Stimulated activated effector memory CD8-positive, alpha-beta T cell treated with anti-CD3 and anti-CD28 coated beads, Interleukin-12 subunit alpha, Interleukin-12 subunit beta, amount 100 ng/mL, for 72 hours (primary cell): Measurements from ENCODE around the gene SPINK8.
"Not testable (repeated sequence)": the region's sequence is repeated elsewhere in the genome, so short reads cannot be mapped to it uniquely, and the experiment has no call there.

Experiments
- ATAC-seq: fragments of 150-1000 bp; cut with Tn5 transposase; 2 replicates; pipeline ENCODE4 v1.10.0; 2021
- DNase-seq, 2 donors: peaks; one replicate each; pipeline ENCODE4 v3.0.0; 2021 to 2022; ENCODE audit warnings: low spot score in 2 of 2
- H3K27ac Mint-ChIP-seq: one replicate; pipeline ENCODE4 v1.8.0; 2022; ENCODE audit warnings: mild to moderate bottlenecking, mixed read lengths
- H3K36me3 Mint-ChIP-seq: one replicate; pipeline ENCODE4 v1.8.0; 2022; ENCODE audit warnings: mild to moderate bottlenecking, mixed read lengths
- H3K4me1 Mint-ChIP-seq: one replicate; pipeline ENCODE4 v1.8.0; 2022; ENCODE audit warnings: mixed read lengths
- H3K4me3 Mint-ChIP-seq: one replicate; pipeline ENCODE4 v1.8.0; 2022; ENCODE audit warnings: mild to moderate bottlenecking, mixed read lengths
- H3K9me3 Mint-ChIP-seq: one replicate; pipeline ENCODE4 v1.8.0; 2022; ENCODE audit warnings: mixed read lengths

Gene SPINK8

GRCh38 chr3:48333346-48334245 lies at the start of gene SPINK8:
Gene SPINK8 (minus strand): TSS chr3:48333661. CDS start chr3:48328341, 5,320 bp downstream.
- ATAC-seq, H3K4me3 Mint-ChIP-seq, H3K4me1 Mint-ChIP-seq, H3K9me3 Mint-ChIP-seq, H3K27ac Mint-ChIP-seq, H3K36me3 Mint-ChIP-seq: not testable (repeated sequence)
- peak in 1 of 2 donors; percentile 17 for DNase-seq

DNA sequence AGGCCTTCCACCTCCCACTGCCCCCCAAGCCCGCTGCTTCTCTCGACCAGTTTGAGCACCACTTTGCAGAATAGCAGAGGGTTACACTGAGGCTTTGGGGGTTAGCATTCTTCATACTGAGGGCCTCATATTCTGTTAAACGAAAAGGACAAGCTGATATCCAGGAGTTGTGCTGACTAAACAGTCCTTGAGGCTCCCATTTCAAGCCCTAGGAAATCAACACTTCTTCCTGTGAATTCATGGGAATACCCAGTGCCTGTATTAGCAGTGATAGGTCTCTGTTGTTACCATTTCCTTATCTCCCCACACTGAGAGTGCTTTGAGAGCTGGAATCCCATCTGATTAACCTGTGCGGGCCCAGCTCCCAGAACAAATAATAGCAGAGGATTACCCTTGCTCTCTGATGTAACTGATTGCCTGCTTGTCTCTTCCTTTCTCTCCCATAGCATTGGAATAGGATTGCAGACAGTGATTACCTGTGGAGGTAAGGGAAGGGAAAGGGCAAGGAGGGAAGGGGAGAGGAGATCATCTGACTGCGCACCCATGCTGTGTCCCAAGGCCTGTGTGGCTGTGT lies 39.5 kb upstream of the SPINK8 start:
- DNase-seq: peak in 1 of 2 donors; percentile 37
- Mint-ChIP-seq H3K36me3 (no peaks in the 10 kb centered on the region), H3K27ac (no peak overlapping the region), H3K4me1 (no peaks in the 10 kb centered on the region), H3K9me3 (no peaks in the 10 kb centered on the region), H3K4me3 (no peak overlapping the region)
- ATAC-seq: no peak

GRCh38 chr3:48372377-48372770 lies 38.9 kb upstream of the SPINK8 start:
- Mint-ChIP-seq H3K4me3 (no peak overlapping the region), H3K9me3 (no peaks in the 10 kb centered on the region), H3K27ac (no peak overlapping the region), H3K36me3 (no peaks in the 10 kb centered on the region), H3K4me1 (no peaks in the 10 kb centered on the region)
- DNase-seq: no peak
- ATAC-seq: no peak

DNA sequence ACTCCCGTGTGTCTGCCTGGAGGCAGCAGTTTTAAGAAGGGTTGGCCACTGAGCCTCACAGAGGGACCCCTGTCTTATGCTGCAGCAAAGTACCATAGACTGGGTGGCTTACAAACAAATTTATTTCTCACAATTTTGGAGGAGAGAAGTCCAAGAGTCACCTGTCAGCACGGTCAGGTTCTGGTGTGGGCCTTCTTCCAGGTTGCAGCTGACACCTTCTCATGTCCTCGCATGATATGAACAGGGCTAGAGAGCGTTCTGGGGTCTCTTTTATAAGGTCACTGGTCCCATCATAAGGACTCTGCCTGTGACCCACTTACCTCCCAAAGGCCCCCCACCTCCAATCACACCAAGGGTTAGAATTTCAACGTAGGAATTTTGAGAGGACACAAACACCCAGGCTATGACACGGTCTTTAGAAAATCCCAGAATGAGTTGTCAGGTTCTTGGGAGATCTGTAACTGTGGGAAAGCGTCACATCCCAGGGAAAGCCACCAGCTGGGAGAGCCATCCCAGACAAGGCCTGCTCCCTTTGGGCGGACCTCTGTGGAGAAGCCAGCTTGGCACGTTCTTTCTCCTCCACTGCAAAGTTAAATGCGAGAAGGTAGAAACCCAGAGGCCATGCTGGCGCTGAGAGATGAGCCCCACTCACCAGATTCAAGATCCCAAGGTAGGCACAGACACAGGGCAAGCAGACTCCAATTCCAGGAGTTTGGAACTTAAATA lies 38.4 kb upstream of the SPINK8 start, which contains the start of gene FBXW12:
TSS of gene FBXW12 (plus strand) at position 569 of the 726 bp plus-strand sequence. CDS start 549 bp downstream, outside the sequence.
- Mint-ChIP-seq H3K9me3 (no peaks in the 10 kb centered on the region), H3K36me3 (no peaks in the 10 kb centered on the region), H3K4me3 (no peak within 1 kb of the TSS), H3K27ac (no peak within 1 kb of the TSS), H3K4me1 (no peaks in the 10 kb centered on the region)
- DNase-seq: peak in 1 of 2 donors; percentile 26
- no peak for ATAC-seq

DNA sequence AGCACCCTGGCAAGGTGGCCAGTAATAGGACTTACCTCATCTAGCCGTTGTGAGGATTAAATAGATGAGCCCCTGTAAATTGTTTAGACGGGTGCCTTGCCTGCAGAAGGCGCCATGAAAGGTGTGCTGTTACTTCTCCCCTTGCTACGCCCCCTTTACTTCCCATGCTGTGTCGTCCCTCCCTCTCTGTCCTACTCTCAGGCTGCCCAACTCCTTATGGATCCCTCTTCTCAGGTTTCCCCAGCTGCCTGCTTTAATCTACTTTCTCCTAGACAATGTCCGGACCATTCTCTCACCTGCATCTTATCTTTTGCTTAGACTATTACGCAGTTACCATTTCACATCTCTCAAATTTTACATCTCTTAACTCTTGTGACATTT lies 36.9 kb upstream of the SPINK8 start:
- Mint-ChIP-seq H3K4me3 (no peak overlapping the region), H3K36me3 (no peaks in the 10 kb centered on the region), H3K27ac (no peak overlapping the region), H3K4me1 (no peaks in the 10 kb centered on the region), H3K9me3 (no peaks in the 10 kb centered on the region)
- ATAC-seq (no peak), DNase-seq (no peak)

DNA sequence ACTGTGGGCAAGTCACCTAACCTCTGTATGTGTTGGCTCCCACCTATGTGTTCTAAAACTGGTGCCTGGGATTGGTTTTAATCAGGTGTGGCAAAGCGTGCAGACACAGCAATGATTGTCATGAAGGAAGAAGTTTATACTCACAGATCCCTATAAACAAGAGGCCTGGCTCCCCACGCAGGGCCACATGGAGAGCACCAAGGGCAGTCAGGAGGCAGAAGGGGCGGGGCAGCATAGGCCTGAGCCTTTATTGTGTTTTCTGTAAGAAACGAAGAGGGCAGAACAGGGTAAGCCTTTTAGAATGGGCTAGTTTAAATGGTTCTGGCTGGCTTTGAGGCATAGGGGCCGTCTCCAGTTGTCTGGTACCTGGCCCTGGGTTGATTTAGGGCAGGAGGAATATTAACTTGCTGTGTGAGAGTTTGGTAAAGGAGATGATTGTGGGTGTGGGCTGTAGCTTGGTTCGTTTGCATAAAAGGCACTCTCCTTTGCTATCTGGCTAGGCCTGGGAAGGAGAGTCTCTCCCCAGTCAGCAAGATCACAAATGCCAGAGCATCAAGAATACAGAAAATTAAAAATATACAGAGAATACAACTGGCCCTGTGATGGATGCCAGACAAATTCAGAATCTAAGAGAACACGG lies 36.4 kb upstream of the SPINK8 start:
- Mint-ChIP-seq H3K9me3 (no peaks in the 10 kb centered on the region), H3K4me3 (no peak overlapping the region), H3K27ac (no peak overlapping the region)

DNA sequence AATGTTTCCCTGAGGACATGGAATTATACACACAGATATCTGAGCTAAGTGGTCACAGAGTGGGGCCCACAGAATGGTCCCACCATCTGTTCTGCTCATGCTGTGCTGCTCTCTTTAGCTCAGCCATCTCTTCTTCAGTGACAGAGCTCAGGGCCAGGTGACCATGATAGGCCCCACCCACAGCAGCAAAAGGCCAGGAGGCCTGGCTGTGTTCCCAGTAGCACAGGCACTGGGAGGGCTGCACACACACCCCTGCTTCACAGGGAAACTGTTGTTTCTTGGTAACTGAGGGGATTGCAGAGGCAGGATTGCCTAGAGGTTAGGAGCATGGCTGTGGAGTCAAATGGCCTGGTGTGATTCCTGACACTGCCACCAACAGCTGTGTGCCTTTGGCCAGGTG lies 33.7 kb upstream of the SPINK8 start:
- Mint-ChIP-seq H3K27ac (no peak overlapping the region), H3K9me3 (no peaks in the 10 kb centered on the region)

More for the DNA sequence above, 36.4 kb upstream of the SPINK8 start:
- ATAC-seq (no peak), DNase-seq (peak in 1 of 2 donors; percentile 40)
- Mint-ChIP-seq H3K4me1 (no peaks in the 10 kb centered on the region), H3K36me3 (no peaks in the 10 kb centered on the region)

DNA sequence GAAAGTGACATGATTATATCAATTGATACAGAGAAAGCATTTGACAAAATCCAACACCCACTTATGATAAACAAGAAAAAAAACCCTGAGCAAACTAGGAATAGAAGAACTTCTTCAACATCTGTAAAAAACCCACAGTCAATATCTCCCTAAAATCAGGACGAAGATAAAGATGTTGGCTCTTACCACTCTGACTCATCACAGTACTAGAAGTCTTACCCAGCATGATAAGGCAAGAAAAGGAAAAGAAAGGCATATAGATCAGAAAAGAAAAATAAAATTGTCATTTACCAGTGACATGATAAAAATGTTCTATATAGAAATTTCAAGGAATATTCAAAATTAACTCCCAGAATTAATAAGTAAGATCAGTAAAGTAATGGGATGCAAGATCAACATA lies 31.4 kb upstream of the SPINK8 start:
- H3K36me3 Mint-ChIP-seq: no peaks in the 10 kb centered on the region
- H3K4me3 Mint-ChIP-seq: no peak overlapping the region
- peaks cover 12% of the 10 kb centered on the region for H3K9me3 Mint-ChIP-seq
- DNase-seq (no peak), ATAC-seq (no peak)
- no peaks in the 10 kb centered on the region for H3K4me1 Mint-ChIP-seq
- H3K27ac Mint-ChIP-seq: no peak overlapping the region

More for the DNA sequence above, 33.7 kb upstream of the SPINK8 start:
- ATAC-seq: no peak
- Mint-ChIP-seq H3K36me3 (no peaks in the 10 kb centered on the region), H3K4me3 (no peak overlapping the region), H3K4me1 (no peaks in the 10 kb centered on the region)
- no peak for DNase-seq

DNA sequence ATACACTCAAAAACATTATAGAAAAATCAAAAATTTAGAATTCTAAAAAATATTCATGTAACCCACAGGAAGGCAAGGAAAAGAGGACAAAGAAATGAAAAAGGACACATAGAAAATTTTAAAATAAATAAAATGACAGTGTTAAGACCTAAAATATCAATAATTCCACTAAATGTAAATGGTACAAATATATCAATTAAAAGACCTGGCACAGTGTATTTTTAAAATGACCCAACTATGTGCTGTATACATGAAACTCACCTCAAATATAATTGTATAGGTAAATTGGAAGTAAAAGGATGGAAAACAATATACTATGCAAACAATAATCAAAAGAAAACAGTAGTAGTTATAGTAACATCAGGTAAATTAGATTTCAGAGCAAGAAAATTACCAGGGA lies 28.5 kb upstream of the SPINK8 start:
- Mint-ChIP-seq H3K27ac (no peak overlapping the region), H3K4me3 (no peak overlapping the region), H3K4me1 (no peaks in the 10 kb centered on the region), H3K9me3 (peaks cover 12% of the 10 kb centered on the region), H3K36me3 (no peaks in the 10 kb centered on the region)
- DNase-seq (no peak), ATAC-seq (no peak)

DNA sequence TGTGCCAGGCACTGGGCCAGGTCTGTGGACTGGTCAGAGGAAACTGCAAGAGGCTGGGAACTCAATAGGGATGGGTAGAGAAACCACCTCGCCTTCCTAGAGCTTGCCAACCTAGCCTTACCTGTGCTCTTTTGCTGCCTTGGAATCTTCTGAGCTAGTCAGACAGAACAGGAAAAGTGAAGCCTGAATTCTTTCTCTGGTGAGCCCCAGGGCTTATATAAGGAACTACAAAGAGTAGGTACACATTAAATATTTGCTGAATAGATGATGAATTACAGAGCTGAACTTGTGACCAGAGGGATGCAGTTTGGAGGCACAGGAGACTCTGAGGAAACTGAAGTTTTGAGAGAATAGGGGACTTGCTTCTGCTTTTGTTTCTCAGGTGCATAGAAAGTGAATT lies 23.0 kb upstream of the SPINK8 start:
- no peak overlapping the region for H3K4me3 Mint-ChIP-seq
- H3K36me3 Mint-ChIP-seq: no peaks in the 10 kb centered on the region
- ATAC-seq: no peak
- H3K9me3 Mint-ChIP-seq: peaks cover 5% of the 10 kb centered on the region
- no peaks in the 10 kb centered on the region for H3K4me1 Mint-ChIP-seq
- H3K27ac Mint-ChIP-seq: no peak overlapping the region
- no peak for DNase-seq

GRCh38 chr3:48353987-48354386 lies 20.5 kb upstream of the SPINK8 start:
- DNase-seq (peak in 1 of 2 donors; percentile 2), ATAC-seq (no peak)
- Mint-ChIP-seq H3K4me3 (no peak overlapping the region), H3K9me3 (no peaks in the 10 kb centered on the region), H3K4me1 (no peaks in the 10 kb centered on the region), H3K27ac (no peak overlapping the region), H3K36me3 (no peaks in the 10 kb centered on the region)

DNA sequence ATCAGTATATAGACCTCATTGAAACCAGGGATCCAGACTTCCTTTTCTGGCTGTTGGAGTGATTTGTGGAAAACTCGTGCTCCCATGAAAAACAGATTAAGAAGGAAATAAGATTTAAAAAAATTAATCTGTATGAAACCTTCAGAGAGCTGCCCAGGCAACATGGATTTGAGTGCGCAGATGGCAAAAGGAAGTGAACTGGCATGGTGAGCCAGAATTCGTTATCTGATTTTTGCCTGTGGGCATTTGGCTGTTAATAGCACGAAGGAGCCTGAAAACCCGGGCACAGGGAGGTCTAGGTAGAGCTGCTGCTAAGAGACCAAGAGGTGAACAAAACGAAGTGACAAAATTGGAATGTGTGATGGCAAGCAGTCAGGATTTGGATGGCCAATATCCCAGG lies 19.1 kb upstream of the SPINK8 start:
- no peak for ATAC-seq
- Mint-ChIP-seq H3K4me3 (no peak overlapping the region), H3K4me1 (no peaks in the 10 kb centered on the region), H3K36me3 (no peaks in the 10 kb centered on the region), H3K9me3 (no peaks in the 10 kb centered on the region), H3K27ac (no peak overlapping the region)
- no peak for DNase-seq

DNA sequence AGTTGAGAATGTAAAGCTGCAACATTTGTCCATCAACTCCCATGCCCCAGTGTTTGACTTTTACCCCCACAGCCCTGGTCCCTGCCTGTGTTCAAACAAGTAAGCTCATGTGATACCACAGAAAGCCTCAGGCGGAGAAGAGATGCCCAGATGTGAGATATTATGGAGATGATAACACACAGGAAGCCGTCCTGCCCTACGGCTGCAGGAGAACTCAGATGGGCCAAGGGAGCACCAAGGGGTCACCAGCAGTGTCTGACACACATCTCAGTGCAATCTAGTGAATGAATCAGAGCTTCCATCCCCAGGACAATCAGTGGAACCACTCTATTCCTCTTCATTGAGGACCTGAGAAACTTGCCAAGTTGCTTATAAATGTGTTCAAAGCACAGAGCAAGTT lies 14.0 kb upstream of the SPINK8 start:
- H3K27ac Mint-ChIP-seq: no peak overlapping the region
- ATAC-seq (no peak), DNase-seq (peak in 1 of 2 donors; percentile 41)
- no peaks in the 10 kb centered on the region for H3K4me1 Mint-ChIP-seq
- H3K9me3 Mint-ChIP-seq: no peaks in the 10 kb centered on the region
- no peak overlapping the region for H3K4me3 Mint-ChIP-seq
- no peaks in the 10 kb centered on the region for H3K36me3 Mint-ChIP-seq

DNA sequence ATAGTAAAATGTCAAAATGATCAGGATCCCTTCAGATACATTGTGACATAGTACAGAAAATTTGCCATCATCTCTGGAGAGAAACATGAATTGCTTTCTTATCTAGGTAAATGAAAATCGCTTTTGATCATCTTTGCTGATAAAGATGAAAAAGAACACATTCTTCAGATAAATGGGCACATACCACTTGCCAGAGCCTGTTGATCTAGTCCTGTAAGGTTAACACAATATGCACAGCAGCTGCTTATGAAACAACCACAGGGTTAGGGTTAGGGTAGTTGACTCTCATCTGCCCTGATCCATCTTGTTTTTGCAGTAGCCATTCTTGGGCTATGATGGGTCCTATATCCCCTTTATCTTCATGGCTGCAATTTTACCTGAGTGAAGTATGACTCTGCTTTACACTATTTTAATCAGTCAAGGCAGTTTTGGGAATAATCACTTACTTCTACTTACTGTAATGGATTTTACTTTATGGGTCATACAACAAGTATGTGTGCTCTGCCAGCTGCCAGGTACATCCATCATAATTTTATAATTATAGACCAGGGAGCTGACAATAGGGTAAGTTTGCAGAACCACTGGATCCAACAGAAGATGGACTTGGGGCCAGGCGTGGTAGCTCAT lies 12.6 kb upstream of the SPINK8 start:
- H3K27ac Mint-ChIP-seq: no peak overlapping the region
- H3K4me3 Mint-ChIP-seq: no peak overlapping the region
- no peak for DNase-seq
- no peaks in the 10 kb centered on the region for H3K9me3 Mint-ChIP-seq
- no peak for ATAC-seq
- no peaks in the 10 kb centered on the region for H3K4me1 Mint-ChIP-seq
- no peaks in the 10 kb centered on the region for H3K36me3 Mint-ChIP-seq
